Activated CD4-positive, CD25-positive, alpha-beta regulatory T cell treated with anti-CD3 and anti-CD28 coated beads, Interleukin-2, amount 50 U/mL, for 24 hours (primary cell): ENCODE results near the gene MTSS2.
"Not testable (repeated sequence)": the region's sequence is repeated elsewhere in the genome, so short reads cannot be mapped to it uniquely, and the experiment has no call there.

ENCODE experiments used
- ATAC-seq, 2 donors: fragments of 150-1000 bp; cut with Tn5 transposase; one replicate each; pipeline ENCODE4 v1.10.0; 2021; ENCODE audit warnings: mild to moderate bottlenecking in 1 of 2, moderate library complexity in 1 of 2

The MTSS2 gene

DNA sequence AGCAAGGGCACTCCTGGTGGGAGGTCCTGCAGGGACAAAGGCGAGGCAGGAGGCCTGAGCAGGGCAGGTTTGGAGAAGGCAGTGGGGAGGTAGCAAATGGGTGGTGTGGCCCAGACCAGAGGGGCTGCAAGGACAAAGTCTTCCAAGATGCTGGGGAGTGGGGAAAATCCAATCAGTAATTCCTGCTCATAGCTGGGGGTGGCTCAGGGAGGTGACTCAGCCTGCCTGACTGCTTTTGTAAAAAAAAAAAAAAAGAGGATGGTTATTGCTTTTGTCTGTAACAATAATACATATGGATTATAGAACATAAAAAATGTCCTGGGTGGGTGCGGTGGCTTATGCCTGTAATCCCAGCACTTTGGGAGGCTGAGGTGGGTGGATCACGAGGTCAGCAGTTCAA lies 34.3 kb downstream of the MTSS2 start:
- ATAC-seq, result no peak

DNA sequence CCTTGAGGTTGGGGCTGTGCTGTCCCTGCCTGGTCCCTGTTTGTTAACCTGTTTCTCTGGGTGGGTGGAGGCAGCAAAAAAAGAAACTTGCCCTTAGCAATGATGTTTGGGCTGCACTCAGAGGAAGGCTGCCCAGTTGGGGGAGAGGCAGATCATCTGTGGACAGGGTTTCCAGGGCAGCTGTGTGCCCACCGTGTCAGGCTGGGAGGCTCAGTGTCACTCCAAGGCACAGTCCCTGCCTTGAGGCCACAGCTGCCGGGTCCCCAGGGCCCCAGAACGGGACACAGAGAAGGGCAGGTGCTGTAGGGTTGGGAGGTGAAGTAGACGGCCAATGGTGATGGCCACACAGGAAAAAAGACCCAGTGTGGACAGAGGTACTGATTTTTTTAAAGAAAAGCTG lies 35.6 kb downstream of the MTSS2 start:
- ATAC-seq, result no peak

DNA sequence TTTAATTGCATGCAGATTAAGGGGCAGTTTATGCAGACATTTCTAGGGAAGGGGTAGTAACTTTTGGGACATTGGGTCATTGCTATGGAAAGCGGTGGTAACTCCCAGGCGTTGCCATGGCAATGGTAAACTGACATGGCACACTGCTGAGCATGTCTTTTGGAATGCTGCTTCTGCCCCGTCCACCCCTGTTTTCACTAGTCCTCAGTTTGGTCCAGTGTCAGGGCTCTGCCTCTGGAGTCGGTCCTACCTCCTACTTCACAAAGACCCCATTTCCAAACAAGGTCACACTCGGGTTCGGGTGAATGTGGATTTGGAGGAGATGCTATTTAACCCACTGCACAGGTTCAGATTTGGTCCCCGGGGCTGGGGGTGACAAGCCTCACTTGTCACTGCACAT lies 36.6 kb downstream of the MTSS2 start:
- ATAC-seq, result no peak

DNA sequence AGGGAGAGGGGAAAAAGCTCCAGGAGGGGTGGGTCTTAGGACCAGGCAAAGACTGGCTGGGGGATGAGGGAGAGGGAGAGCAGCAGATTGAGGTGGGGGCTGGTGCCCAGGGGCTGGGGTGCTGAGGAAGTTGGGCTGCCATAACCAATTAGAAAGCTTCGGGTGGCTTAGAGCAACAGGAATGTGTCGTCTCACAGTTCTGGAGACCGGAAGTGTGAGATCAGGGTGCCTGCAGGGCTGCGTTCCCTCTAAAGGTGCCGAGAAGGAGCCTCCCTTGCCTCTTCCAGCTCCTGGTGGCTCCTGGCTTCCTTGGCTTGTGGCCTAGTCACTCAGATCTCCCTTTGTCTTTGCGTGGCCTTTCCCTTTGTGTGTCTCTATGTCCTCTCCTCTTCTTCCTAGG lies 37.2 kb downstream of the MTSS2 start:
- no peak for ATAC-seq

DNA sequence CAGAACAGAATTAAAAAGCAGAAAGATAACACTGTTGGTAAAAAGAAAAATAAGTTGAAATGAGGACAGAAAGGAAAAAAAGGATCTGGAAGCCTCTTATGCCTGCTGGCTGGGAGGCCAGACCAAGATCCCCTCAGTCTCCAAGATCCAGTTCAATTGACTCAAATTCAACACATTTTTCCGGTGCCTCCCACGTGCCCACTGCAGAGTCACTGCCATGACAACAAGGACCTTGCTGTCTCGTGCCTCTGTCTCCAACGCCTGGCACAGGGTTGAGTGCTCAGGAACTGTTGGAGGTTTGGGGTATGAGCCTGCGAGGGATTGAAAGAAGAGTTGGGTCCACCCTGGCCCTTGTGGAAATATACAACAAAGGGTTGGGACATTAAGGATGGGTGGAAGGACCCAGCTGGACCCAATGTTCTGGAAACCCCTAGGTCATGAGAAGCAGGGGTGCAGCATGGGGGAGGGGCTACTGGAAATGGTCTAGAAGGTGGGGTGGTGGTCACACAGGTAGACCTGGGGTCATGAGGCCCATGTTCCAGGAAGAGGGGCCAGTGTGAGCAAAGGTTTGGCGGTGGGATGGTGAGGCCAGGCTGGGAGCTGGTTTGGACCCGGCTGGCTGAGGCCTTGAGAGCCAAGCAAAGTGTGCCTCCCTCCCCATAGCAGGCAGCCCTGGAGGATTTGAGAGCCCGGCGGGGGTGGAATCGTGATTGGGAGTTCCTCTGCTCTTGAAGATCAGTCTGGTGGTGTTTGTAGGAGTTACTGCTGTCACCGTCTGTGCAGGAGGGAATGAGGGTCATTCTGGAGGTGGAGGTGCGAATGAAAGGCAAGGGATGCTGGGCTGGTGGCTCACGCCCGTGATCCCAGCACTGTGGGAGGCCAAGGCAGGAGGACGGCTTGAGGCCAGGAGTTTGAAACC lies 38.2 kb downstream of the MTSS2 start:
- no peak for ATAC-seq

DNA sequence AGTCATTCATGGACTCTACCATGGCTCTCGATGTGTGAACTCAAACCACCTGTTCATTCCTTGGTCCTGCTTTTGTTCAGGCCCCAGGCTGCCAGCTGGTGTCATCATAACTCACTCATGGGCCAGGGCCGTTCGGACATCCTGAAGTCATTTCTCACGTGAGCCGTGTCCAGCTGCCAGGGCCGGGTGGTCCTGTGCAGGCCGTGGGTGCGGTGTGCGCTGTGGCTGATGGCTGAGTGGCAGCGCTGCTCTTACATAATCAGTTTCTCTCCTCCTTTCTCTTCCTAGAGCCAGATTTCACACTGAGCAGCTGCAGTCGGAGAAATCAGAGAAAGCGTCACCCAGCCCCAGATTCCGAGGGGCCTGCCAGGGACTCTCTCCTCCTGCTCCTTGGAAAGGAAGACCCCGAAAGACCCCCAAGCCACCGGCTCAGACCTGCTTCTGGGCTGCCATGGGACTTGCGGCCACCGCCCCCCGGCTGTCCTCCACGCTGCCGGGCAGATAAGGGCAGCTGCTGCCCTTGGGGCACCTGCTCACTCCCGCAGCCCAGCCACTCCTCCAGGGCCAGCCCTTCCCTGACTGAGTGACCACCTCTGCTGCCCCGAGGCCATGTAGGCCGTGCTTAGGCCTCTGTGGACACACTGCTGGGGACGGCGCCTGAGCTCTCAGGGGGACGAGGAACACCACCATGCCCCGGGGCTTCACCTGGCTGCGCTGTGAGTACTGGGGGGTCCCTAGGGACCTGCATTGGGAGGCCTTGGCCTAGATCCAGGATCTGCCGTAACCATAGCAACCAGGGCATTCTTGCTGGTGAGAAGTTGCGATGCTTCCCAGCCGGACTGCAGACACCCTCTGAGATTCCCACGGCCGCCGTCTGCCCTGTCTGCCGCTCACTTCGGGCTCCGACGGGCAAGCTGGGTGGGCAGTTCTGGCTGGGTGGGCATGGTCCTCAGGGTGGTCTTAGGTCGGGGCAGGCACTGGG lies 39.3 kb downstream of the MTSS2 start, which contains the start of gene IL34:
Gene IL34 (plus strand): TSS at position 300 of the 982 bp plus-strand sequence. CDS start 389 bp downstream, at position 689.
- no peak for ATAC-seq

DNA sequence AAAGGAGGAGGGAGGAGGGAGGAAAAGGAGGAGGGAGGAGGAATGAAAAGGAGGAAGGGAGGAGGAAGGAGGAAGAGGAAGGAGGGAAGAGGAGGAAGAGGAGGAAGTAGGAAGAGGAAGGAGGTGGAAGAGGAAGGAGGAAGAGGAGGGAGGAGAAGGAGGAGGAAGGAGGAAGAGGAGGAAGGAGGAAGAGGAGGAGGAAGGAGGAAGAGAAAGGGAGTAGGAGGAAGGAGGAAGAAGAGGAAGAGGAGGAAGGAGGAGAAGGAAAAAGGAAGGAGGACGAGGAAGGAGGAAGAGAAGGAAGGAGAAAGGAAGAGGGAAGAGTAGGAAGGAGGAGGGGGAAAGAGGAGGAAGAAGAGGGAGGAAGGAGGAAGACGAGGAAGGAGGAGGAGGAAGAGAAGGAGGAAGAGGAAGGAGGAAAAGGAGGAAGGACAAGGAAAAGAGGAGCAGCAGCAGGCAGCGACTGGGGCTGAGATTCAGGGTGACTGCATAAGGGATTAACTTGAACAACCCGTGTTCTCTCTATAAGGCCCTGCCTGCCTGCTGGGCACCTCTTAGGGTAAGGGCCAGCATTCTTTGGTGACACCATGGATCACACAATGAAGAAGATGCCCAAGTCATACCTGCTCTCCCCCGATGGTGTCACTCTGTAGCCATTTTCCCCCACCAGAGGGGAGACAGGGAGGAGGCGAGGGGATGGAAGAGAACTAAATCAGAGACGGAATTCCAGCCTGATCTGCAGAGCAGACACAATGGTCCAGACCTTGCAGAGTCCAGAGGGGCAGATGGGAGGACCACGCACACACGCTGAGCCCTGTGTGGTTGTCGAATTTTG lies 40.9 kb downstream of the MTSS2 start:
- ATAC-seq, result no peak

DNA sequence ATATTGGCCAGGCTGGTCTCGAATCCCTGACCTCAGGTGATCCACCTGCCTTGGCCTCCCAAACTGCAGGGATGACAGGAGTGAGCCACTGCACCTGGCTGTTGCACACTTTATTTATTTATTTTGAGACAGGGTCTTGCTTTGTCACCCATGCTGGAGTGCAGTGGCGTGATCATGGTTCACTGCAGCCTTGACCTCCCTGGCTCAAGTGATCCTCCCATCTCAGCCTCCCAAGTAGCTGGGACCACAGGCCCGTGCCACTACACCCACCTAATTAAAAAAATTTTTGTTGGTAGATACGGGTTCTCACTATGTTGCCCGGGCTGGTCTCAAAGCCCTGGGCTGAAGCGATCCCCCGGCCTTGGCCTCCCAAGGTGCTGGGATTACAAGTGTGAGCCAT lies 42.6 kb downstream of the MTSS2 start:
- not testable (repeated sequence) for ATAC-seq

DNA sequence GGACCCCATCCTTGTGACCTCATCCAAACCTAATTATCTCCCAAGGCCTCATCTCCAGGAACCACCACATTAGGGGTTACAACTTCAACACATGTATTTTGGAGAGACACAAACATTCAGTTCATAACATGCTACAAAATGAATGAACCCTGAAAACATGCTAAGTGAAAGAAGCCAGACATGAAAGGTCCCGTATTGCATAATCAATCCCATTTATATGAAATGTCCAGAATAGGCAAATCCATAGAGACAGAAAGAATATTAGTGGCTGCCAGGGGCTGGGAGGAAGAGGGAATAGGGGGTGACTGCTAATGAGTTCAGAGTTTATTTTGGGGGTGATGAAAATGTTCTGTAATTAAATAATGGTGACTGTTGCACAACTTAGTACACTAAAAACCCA lies 43.2 kb downstream of the MTSS2 start:
- no peak for ATAC-seq

DNA sequence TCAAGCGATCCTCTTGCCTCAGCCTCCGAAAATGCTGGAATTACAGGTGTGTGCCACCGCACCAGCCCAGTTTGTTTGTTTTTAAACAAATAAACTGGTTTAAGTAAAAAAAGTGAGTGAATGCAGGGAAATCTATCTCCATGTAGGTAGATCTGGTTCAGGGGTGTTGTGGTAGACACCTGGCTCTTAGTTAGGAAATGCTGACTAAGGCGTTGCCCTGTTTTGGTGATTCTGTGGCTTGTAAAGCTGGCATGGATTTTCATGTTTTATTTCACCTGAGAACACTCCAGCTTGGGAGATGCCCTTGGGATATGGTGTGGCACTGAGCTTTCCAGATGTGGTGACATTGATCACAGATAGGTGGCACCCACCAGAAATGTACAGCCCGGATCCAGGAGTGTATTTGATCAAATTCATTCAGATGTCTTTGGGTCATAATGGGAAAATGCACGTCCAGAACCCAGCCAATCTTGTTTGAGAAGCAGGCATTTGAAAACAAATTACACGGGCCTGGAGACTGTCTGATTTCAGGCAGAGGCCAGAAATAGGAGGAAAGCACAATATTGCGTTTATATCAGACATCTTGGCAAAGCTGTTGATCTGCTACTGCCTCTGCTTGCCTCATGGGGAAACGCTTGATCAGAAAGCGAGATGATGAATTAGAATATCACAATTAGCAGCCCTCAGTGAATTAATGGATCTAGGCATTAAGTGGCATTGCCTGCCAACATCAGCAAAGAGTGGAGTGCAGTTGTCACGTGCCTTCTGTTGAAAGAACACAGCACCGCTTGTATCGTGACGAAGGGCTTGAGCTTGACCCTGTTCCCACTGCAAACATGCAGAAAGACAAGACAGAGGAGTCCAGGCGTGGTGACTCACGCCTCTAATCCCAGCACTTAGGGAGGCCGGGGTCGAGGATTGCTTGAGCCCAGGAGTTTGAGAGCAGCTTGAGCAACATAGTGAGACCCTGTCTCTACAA lies 46.8 kb downstream of the MTSS2 start:
- ATAC-seq, result no peak
